NT2/D1 (cell line): ENCODE results near the gene ADAMTSL1.

Experiments used
- DNase-seq: peaks from one replicate; pipeline ENCODE4 v3.0.0-alpha.2; 2011; ENCODE audit warnings: low read depth, low spot score
- H3K27me3 ChIP-seq: 2 replicates; pipeline ENCODE4 v1.6.0; 2011; ENCODE audit warnings: mild to moderate bottlenecking; ENCODE audit not compliant: insufficient read length, insufficient read depth
- H3K36me3 ChIP-seq: 2 replicates; pipeline ENCODE4 v1.6.1; 2011; ENCODE audit warnings: mild to moderate bottlenecking, low read length, mixed read lengths; ENCODE audit not compliant: insufficient read depth, insufficient read length
- H3K4me1 ChIP-seq: 2 replicates; pipeline ENCODE4 v1.5.1; 2011; ENCODE audit not compliant: insufficient read depth, insufficient read length
- H3K4me3 ChIP-seq: 2 replicates; pipeline ENCODE4 v1.5.1; 2011; ENCODE audit warnings: low read depth; ENCODE audit not compliant: insufficient read length
- H3K9ac ChIP-seq: 2 replicates; pipeline ENCODE4 v1.6.0; 2011; ENCODE audit warnings: low read depth; ENCODE audit not compliant: insufficient read length
- H3K9me3 ChIP-seq: 2 replicates; pipeline ENCODE4 v1.5.1; 2011; ENCODE audit warnings: mild to moderate bottlenecking, low read length; ENCODE audit not compliant: insufficient read depth
- SUZ12 ChIP-seq: IDR thresholded peaks from 2 replicates; pipeline ENCODE4 v1.6.1; 2011; ENCODE audit not compliant: insufficient read length, insufficient read depth; ENCODE audit errors: extremely low read depth
- YY1 ChIP-seq: IDR thresholded peaks from 2 replicates; pipeline ENCODE4 v1.6.1; 2011; ENCODE audit not compliant: insufficient read length, insufficient read depth
- ZNF274 ChIP-seq: IDR thresholded peaks from 2 replicates; pipeline ENCODE4 v1.6.1; 2011; ENCODE audit warnings: mild to moderate bottlenecking, low read depth, low read length

ADAMTSL1 gene

GRCh38 chr9:18718932-18719331, 245.0 kb downstream of the ADAMTSL1 start:
- DNase-seq = no peak
- TF ChIP-seq YY1 = no peak
- no peak for TF ChIP-seq ZNF274
- TF ChIP-seq SUZ12 = no peak
- no peaks in the 10 kb centered on the region for H3K4me1 ChIP-seq
- H3K9me3 ChIP-seq = no peaks in the 10 kb centered on the region
- no peaks in the 10 kb centered on the region for H3K27me3 ChIP-seq
- H3K36me3 ChIP-seq = no peaks in the 10 kb centered on the region
- no peak overlapping the region for H3K9ac ChIP-seq
- no peak overlapping the region for H3K4me3 ChIP-seq

- no peaks in the 10 kb centered on the region for H3K4me1 ChIP-seq
- H3K27me3 ChIP-seq = no peaks in the 10 kb centered on the region
- H3K9me3 ChIP-seq = no peaks in the 10 kb centered on the region
- no peak for DNase-seq
- no peak overlapping the region for H3K4me3 ChIP-seq
- H3K9ac ChIP-seq = no peak overlapping the region
- no peaks in the 10 kb centered on the region for H3K36me3 ChIP-seq
- TF ChIP-seq SUZ12 (no peak), YY1 (no peak), ZNF274 (no peak)
These were observed 246.7 kb downstream of the ADAMTSL1 start for GRCh38 chr9:18720691-18721090.

- H3K4me1 ChIP-seq = no peaks in the 10 kb centered on the region
- no peak for DNase-seq
- H3K9ac ChIP-seq = no peak overlapping the region
- TF ChIP-seq SUZ12 (no peak), YY1 (no peak), ZNF274 (no peak)
- no peak overlapping the region for H3K4me3 ChIP-seq
- no peaks in the 10 kb centered on the region for H3K36me3 ChIP-seq
- no peaks in the 10 kb centered on the region for H3K9me3 ChIP-seq
- no peaks in the 10 kb centered on the region for H3K27me3 ChIP-seq
These were observed 247.5 kb downstream of the ADAMTSL1 start for GRCh38 chr9:18721267-18721994.

- Histone ChIP-seq H3K4me3 (no peak overlapping the region), H3K27me3 (no peaks in the 10 kb centered on the region), H3K36me3 (no peaks in the 10 kb centered on the region), H3K4me1 (no peaks in the 10 kb centered on the region), H3K9ac (no peak overlapping the region), H3K9me3 (no peaks in the 10 kb centered on the region)
- no peak for DNase-seq
- TF ChIP-seq SUZ12 (no peak), YY1 (no peak), ZNF274 (no peak)
These were observed 248.0 kb downstream of the ADAMTSL1 start for GRCh38 chr9:18721995-18722310.

GRCh38 chr9:18722882-18723281, 248.9 kb downstream of the ADAMTSL1 start:
- H3K9me3 ChIP-seq = no peaks in the 10 kb centered on the region

GRCh38 chr9:18723366-18723765, 249.4 kb downstream of the ADAMTSL1 start:
- H3K4me3 ChIP-seq = no peak overlapping the region
- TF ChIP-seq ZNF274 = no peak
- TF ChIP-seq SUZ12 = no peak
- no peak for TF ChIP-seq YY1

More at GRCh38 chr9:18722882-18723281, 248.9 kb downstream of the ADAMTSL1 start:
- Histone ChIP-seq H3K27me3 (no peaks in the 10 kb centered on the region), H3K4me3 (no peak overlapping the region), H3K4me1 (no peaks in the 10 kb centered on the region), H3K36me3 (no peaks in the 10 kb centered on the region), H3K9ac (no peak overlapping the region)
- TF ChIP-seq YY1 = no peak
- TF ChIP-seq SUZ12 = no peak
- TF ChIP-seq ZNF274 = no peak
- no peak for DNase-seq

GRCh38 chr9:18726546-18726945, 252.6 kb downstream of the ADAMTSL1 start:
- no peak for TF ChIP-seq SUZ12
- TF ChIP-seq ZNF274 = no peak
- no peak for TF ChIP-seq YY1

More at GRCh38 chr9:18723366-18723765, 249.4 kb downstream of the ADAMTSL1 start:
- Histone ChIP-seq H3K9ac (no peak overlapping the region), H3K4me1 (no peaks in the 10 kb centered on the region), H3K9me3 (no peaks in the 10 kb centered on the region), H3K36me3 (no peaks in the 10 kb centered on the region), H3K27me3 (no peaks in the 10 kb centered on the region)
- DNase-seq = no peak

GRCh38 chr9:18727904-18728303, 254.0 kb downstream of the ADAMTSL1 start:
- DNase-seq = no peak
- H3K4me1 ChIP-seq = no peaks in the 10 kb centered on the region
- H3K9ac ChIP-seq = no peak overlapping the region
- H3K9me3 ChIP-seq = no peaks in the 10 kb centered on the region
- no peaks in the 10 kb centered on the region for H3K36me3 ChIP-seq
- no peak overlapping the region for H3K4me3 ChIP-seq
- TF ChIP-seq YY1 (no peak), SUZ12 (no peak), ZNF274 (no peak)
- H3K27me3 ChIP-seq = no peaks in the 10 kb centered on the region

More at GRCh38 chr9:18726546-18726945, 252.6 kb downstream of the ADAMTSL1 start:
- Histone ChIP-seq H3K9ac (no peak overlapping the region), H3K9me3 (no peaks in the 10 kb centered on the region), H3K4me1 (no peaks in the 10 kb centered on the region), H3K4me3 (no peak overlapping the region), H3K27me3 (no peaks in the 10 kb centered on the region), H3K36me3 (no peaks in the 10 kb centered on the region)
- no peak for DNase-seq
